GM10266 (cell line): ENCODE data around the gene SETBP1.

Experiments used
- DNase-seq: peaks from one replicate; pipeline ENCODE4 v3.0.0; 2012; ENCODE audit errors: extremely low spot score
- CTCF ChIP-seq: IDR thresholded peaks from 2 replicates; pipeline ENCODE4 v1.5.1; 2012; ENCODE audit warnings: mild to moderate bottlenecking, low read depth; ENCODE audit not compliant: control insufficient read depth, insufficient read depth; ENCODE audit errors: missing control alignments

The SETBP1 gene

GRCh38 chr18:44748582-44748981, 67.9 kb downstream of the SETBP1 start:
- no peak for DNase-seq

GRCh38 chr18:44750774-44751173, 70.1 kb downstream of the SETBP1 start:
- TF ChIP-seq CTCF = no peak
- no peak for DNase-seq

More at GRCh38 chr18:44748582-44748981, 67.9 kb downstream of the SETBP1 start:
- TF ChIP-seq CTCF = no peak

DNA sequence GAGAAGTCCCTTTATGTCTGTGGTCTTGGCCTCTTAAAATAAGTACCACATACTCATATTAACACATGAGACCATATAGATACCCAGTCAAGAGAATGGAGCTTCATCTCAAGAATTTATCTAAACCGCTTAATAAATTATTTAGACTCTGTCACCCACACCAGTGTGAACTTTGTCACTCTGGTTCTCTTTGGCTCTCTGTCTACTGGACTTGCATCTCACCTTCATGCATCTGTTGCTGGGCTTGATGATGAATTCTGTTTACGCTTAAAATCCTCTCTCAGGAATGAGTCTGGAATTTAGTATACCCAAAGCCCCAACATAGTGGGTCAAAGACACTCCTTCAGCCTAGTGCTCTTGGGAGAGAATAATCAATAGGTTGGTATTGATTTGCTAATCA, 73.9 kb downstream of the SETBP1 start:
- no peak for DNase-seq
- no peak for TF ChIP-seq CTCF

- TF ChIP-seq CTCF = no peak
- peak; percentile 77 for DNase-seq
These were observed 78.4 kb downstream of the SETBP1 start for GRCh38 chr18:44758861-44759631.

- no peak for DNase-seq
- no peak for TF ChIP-seq CTCF
These were observed 79.2 kb downstream of the SETBP1 start for GRCh38 chr18:44759925-44760342.

GRCh38 chr18:44761812-44762211, 81.1 kb downstream of the SETBP1 start:
- DNase-seq = no peak
- TF ChIP-seq CTCF = no peak

- no peak for DNase-seq
- no peak for TF ChIP-seq CTCF
These were observed 82.6 kb downstream of the SETBP1 start for GRCh38 chr18:44763327-44763726.
